ENCODE data around the gene MYO1B.

Gene MYO1B

DNA sequence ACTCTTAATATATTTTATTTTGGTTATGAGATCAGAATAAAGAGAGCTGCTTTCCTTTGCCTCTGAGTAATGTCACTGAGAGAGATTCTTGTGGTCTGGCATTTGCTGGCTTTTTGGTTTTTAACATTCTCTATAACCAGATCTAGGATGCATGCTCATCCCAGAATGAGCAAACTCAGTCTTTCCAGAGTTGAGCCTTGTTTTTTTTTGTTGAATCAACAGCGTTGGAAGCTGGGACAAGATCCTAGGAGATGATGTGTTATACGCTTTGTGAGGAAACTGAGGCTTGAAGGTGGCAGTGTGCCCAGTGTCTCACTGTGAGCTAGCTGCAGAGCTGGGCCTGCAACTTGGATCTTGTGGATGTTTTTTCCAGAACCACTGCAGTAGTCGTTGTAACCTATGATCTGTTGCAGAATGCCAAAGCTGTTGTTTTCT lies 19.5 kb downstream of the MYO1B start:
- no peak for DNase-seq

DNA sequence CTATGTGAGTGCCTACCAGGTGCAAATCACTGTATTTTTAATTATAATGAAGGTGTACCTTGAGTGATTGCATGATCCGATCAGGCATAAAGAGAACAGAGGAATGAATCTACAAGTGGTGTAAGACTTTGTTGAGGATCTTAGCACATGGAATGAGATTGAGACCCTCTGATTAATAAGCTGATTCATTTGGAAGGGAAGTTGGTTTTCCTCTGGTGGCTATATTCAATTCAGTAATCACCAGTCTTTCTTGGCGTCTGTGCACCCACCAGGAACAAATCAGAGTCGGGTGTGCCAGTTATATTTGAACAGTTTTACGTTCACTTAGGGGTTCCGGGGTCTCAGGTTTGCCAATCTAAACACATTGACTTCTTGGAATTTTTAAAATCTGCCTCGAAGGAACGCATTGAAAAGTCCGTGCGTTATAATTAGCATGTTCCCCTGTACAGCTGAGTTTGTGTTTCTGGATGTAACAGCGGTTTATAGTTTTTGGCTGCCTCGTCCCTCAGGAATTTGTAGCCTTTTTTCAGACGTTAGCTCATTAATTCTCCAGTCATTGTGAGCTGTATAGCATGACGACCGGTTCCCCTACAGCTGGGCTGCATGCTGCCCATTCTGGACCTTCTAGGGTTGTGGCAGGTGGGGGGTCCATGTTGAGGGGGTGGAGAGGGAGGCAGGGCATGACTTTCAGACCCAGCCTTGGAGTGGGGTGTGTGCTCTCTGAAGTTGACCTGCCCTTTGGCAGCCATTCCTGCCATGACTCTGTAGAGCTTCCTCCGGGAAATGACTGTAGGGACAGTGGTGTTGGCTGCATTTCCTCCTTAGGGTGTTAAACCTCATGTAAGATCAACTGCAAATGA lies 20.3 kb downstream of the MYO1B start:
- no peak for DNase-seq

DNA sequence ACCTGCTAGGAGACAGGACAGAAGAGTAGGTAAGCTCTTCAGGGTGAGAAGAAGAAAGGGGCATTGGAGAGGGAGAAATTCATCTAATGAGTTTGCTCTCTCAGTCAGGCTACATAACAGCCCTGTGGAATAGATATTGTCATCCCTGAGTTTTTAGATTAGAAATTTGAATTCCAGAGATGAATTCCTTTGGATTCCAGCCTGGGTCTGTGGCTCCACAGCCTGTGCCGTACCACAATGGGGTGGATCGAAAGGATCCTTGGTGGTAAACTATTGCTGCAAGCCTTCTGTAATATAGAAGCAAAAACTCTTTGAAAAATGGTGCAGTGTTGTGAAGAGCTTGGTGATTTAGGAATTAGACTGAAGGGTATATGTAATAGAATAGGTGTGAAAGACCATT lies 21.0 kb downstream of the MYO1B start:
- DNase-seq: no peak

DNA sequence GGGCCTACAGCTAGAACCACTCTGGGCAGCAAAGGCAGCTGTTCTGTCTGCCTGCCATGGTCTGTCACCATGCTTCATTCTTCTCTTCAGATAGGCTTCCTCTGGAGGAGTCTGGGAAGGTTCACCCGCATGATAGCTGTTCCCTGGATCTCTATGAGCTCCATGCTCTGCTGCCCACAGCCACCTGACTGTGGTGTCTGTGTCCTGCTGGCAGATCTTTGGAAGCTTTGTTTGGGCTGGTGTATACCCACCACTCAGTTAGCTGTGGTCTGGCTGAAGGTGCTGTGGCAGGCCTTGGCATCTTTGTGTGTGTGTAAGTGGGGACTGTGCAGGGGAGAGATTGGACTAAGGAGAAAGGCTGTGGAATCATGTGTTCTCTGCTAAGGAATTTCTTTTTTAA lies 23.4 kb downstream of the MYO1B start:
- DNase-seq: no peak

DNA sequence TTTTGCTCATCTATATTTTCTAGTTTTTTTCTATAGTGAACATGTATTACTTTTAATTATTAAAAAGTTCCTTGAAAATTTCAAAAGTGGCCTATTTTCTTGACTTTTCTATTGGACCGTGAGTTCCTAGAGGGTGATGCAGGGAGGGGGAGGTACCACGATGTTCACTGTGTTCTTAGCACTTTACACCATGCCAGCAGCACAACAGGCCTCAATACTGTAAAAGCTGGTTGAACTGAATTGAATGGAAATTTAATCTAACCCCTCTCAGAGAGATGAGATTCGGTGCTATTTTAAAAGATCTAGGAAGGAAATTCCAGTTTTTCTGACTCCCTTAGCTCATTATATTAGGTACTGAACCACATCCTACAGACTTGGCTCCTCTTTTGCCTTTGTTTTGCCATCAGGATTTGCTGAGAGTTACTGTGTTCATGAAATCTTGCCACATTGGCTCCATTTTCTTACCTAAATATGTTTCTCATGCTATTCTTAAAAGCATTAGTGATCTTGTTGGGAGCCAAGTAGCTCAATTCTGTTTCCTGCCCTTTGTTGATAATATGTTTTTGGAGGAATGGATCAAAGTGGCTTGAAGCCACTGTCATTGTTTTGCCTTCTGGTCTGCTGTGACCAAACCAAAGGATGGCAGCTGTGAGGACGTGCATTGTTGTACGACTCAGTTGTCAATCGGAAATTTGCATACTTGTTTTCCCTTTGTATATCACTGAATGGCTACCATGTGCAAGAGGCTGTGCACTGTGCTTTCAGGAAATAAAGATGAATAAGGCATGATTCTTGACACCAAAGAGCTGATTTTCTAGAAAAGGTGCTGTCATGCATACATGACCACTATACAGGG lies 25.3 kb downstream of the MYO1B start:
- DNase-seq: no peak

DNA sequence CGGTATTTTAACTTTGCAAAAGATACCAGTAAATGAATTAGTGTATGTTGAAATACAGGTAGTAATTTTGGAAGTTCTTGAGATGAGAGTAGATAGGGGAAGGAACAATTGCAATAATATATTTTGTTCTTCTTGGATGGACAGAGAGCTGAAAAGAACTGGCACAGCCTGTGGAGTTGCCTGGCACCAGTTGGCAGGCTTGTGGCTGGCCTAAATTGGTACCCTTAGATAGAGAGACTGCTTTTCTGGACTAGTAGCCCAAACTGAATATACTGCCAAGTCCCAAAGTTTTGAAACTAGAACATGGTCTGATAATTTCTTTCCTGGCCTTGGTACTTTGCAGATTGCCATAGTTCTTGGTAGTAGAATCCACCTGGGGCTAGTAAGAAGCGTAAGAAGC lies 26.9 kb downstream of the MYO1B start:
- no peak for DNase-seq

- no peak for DNase-seq
Observed at GRCh38 chr2:191274413-191274815, 29.2 kb downstream of the MYO1B start.

DNA sequence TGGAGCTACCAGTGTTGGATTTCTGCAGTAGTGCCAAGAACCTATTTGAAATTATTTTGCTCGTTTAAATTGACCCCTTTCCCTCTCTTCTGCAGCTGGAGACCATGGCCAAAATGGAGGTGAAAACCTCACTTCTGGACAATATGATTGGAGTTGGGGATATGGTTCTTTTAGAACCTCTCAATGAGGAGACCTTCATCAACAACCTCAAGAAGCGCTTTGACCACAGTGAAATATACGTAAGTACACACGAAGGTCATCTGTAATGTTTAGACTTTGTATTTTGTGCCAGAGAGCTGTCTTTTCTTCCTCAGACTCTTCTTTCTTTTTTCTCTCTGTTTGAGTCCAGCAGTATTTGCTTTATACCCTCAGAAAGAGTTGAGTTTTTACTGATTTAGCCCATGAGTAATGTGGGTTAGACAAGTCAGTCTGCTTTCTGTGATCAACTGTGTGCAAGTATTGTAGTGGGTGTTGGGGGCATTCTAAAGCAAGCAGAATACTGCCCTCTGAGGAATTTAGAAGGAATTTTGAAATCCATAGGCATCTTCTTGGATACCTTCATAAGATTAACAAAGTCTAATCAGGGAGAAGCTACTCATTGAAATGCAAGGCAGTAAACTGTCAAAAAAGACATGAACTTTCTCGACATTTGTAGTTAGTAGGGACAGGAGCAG lies 31.7 kb downstream of the MYO1B start:
- DNase-seq: no peak

DNA sequence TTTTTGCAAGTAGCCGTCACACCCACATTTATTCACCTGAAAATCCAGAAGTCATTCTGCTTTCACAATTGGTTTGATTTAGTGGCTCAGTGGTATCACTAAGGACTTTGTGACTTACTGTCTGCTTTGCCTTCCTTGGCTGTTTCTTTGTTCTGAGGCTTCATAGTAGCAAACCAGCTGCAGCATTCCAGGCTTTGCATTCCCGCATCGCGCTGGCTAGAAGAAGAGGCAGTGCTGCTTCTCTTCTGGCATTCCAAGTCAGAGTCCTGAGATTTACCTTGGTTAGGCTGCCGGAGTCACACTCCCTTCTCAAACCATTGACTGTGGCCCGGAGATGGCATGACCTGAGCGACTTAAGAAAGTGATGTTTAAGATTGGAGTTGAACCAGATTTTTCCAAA lies 35.1 kb downstream of the MYO1B start:
- no peak for DNase-seq

- no peak for DNase-seq
Observed at GRCh38 chr2:191280834-191281756, 35.9 kb downstream of the MYO1B start.

DNA sequence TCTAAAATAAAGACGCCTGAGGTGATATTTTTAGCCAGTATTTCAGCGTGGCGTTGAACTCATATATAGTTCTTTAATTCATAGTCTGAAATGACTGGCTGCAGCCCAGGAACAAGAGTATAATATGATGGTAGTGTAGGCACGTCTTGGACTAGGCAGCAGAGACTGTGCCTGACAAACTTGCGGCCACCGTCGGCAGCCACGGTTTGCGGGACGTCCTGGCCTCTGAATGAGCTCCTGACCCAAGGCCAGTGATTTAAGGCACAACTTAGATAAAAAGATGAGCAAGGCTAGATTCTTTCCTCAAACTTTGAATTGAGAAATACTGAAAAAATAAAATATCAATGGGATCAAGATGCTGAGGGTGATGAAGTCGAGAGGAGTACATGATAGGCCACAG lies 40.0 kb downstream of the MYO1B start:
- DNase-seq: no peak

GRCh38 chr2:191287820-191288219 lies 42.6 kb downstream of the MYO1B start:
- no peak for DNase-seq

DNA sequence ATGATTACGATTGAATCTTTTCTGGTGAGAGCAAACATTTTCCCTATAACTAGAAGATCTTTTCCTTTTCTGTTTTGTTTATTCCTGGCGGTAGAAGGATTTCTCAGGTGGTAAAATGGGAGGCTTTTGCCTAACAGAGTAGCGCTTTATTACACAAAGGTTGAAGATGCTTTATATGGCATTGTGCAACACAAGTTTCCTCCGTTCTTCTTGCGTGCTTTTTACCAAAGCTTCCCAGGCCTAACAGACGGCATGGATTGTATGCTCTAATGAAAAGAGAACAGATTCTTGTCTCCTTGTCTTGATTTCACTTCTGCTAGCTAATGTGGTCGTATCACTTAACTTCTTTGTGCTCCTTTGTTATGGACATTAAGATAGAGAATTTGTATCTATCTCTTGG lies 43.8 kb downstream of the MYO1B start:
- no peak for DNase-seq

DNA sequence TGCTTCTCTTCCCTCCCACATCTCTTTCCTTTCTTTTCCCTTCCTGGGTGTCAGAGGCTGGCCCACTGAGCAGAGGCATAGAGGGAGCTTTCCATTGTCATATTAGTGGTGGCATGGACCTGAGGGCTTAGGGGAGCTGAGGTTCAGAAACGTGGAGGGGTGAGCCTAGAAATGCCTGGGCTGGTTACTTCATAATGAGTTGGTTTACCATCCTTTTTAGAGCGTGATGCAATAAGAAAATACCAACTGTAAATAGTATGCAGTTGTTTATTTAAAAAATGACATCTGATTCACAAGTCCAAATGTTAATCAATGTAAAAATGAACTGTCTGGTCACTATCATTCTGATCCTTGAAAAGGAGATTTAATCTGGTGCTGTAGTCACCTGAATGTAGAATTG lies 46.3 kb downstream of the MYO1B start:
- no peak for DNase-seq

DNA sequence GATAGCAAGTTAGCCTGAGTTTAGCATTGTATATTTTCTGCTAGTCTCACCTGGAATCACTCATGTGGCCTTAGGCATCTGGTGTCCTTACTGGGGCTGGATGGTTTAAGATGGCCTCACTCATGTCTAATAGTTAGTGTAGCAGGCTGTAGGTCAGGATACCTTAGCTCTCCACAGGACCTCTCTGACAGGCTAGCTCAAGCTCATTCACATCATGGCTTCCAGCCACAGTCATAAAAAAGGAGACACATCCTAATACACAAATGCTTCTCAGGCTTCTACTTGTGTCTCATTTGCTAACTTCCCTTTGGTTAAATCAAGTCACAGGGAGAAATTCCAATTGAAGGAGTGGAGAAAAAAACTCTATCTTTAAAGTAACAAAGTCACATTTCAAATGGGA lies 47.7 kb downstream of the MYO1B start:
- no peak for DNase-seq

- DNase-seq: no peak
Observed at GRCh38 chr2:191295088-191295487, 49.9 kb downstream of the MYO1B start.

DNA sequence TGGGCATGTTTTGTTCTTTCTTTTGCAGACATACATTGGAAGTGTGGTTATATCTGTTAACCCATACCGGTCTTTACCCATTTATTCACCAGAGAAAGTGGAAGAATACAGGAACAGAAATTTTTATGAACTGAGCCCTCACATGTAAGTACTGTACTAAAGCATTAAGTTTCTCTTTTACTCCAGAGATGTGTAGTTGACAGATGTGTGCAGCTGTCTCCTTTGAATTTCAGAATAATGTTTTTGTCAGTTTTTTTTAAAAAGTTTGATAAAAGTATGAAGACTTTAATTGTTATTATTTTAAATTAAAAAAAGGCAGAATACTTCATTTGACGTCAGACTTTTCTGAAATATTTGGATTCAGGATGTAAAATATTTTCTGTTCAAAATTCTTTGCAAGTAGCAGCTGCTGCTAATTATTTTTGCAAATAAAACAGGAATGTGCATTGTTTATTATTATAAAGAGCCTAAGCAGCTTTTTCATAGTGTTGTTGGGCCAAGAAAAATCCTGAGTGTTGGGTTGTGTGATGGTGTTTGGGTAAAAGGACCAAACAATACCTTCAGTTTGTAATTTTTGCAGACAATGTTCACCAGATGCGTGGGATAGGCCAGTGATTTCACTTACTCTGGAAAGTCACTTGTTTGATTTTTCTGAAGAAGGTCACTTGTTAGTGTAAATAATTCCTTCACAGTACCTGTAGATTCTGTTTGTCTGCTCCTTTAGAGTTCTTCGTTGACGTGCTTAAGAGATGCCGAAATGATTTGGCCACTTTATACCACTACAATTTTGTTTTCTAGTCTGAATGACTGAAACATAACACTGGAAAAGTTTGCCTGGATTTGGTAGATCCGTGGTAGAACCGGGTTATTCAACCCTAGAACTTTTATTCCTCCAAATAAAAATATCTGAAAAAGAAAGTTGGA lies 51.1 kb downstream of the MYO1B start:
- DNase-seq: no peak

DNA sequence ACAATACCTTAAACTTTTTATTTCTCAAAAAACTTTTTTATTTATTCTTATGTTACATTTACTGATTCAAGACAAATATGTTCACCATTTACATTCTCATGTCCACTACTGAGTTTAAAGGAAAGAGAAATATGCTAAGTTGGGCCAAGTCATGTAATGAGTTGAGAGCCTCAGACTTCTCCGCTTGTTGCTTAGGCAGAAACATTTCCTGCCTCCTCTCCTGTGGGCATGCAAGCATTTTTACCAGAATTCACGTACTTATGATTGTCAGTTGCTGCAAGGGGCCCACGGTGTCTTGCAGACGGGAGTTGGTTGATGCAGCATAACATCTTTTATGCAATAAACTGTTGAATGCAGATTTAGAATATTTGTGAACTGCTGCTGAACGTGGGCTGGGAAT lies 51.8 kb downstream of the MYO1B start:
- no peak for DNase-seq

DNA sequence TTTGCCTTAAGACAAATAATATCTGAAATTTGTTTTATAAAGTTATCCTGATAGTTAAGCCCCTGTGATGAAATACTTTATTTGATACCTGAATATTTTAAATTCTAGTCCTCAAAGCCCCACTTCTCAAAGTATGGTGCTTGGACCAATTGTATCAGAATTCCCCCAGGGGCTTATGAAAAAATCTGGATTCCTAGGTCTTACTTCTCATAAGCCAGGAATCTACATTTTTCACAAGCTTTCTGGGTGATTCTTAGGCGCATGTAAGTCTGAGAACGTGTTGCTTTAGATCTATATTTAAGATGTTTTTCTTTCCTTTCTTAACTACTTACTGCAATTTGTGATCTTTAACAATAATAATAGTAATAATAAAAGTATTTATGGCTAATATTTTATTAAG lies 53.1 kb downstream of the MYO1B start:
- DNase-seq: no peak

DNA sequence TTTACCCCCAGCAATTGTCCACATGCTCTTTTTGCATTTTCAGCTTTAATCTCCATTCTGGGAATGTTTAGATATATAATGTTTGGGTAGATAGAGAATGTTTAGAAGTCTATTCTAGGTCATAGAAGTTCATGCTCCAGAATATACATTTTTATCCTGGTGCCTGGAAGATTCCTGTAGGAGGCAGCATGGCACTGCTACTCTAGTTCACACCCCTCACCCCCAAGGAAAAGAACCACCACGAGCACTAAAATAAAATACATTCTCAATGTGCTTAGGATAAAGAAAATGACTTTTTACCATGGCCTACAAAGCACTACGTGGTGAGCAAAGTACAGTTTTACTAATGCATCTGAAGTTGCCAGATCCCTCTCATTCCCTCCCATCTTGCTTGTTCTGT lies 53.8 kb downstream of the MYO1B start:
- DNase-seq: no peak

DNA sequence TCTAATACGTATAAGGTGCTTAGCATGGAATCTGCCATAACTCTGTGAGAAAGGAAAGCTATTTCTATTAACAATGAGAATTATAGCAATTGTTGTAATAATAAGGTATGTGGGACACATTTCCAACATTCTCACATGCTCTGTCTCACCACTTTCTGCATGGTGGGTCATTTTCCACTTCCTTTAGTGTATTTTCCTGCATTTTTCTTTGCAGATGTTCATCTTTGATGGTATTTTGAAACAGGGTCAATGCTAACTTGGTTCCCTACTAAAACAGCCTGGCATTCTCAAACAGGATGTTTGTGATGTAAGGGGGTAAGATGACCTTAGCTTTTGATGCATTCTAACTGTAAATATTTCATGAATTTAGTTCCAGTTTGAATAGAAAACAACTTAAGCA lies 54.7 kb downstream of the MYO1B start:
- DNase-seq: no peak

All from activated effector memory CD4-positive, alpha-beta T cell treated with Interleukin-2 at 50 U/mL for 16 hours (primary cell).